ENCODE measurements around the gene ARHGEF18.

GRCh38 chr19:7340959-7341837, 7.5 kb upstream of the ARHGEF18 start:
- peak; percentile 95 for TF ChIP-seq CTCF (IDR thresholded peaks at IDR 0.05; ENCODE audit: borderline replicate concordance, extremely low read depth, low read length, poor library complexity, severe bottlenecking)
- no peak for TF ChIP-seq EZH2 (IDR thresholded peaks at IDR 0.05; ENCODE audit: borderline replicate concordance, low read depth, low read length, severe bottlenecking)

All from DND-41 (cell line).